Measurements from ENCODE around the gene EGR1. TPM values are rescaled to one million over a fixed set of nuclear protein-coding genes. Genes with fewer than 3 reads are reported as not detected.

EGR1 gene
- total RNA-seq, 1 experiment from 2014 or later = 173 TPM

DNA sequence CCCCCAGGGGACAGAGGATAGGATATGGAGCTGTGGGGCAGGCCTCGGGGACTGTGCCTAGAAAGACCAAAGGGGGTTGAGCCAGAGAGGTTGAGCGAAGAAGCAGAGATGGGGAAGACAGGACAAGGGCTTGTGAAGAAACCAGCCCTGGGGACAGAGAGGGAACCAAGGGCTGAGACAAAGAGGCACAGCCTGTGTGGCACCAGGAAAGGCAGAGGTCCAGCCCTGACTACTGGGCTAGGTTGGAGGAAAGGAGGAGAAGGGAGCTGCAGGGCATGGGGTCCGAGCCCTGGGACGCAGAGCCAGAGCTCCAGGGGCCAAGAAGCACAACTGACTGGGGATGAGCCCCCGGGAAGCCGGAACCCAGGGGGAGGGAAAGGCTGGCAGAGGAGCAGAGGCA lies 17.2 kb upstream of the EGR1 start:
- BruUV-seq (replicated peaks) = no TSS peak
- no peak overlapping the region for H3K27ac ChIP-seq (ENCODE audit: low read depth, low read length)
- H3K4me3 ChIP-seq (replicated peaks in 1 of 2; ENCODE audit: low read depth in 1 of 2, low read length in 2 of 2) = no peak overlapping the region
- H3K27me3 ChIP-seq (ENCODE audit: insufficient read depth, low read length) = no peaks in the 10 kb centered on the region
- no peaks in the 10 kb centered on the region for H3K36me3 ChIP-seq (ENCODE audit: control insufficient read depth in 1 of 2, insufficient read depth in 2 of 2, low read length in 2 of 2)
- H4K20me1 ChIP-seq (ENCODE audit: insufficient read depth) = no peaks in the 10 kb centered on the region
- H3K9ac ChIP-seq (ENCODE audit: low read length) = no peak overlapping the region
- intact Hi-C loops (cut with micrococcal nuclease) = no loop called here
- no peaks in the 10 kb centered on the region for H3K9me2 ChIP-seq (ENCODE audit: insufficient read depth)
- H3K4me2 ChIP-seq (ENCODE audit: low read length) = no peak overlapping the region
- no peaks in the 10 kb centered on the region for H3K79me2 ChIP-seq (ENCODE audit: insufficient read depth, low read length)
- ChIA-PET POLR2A (no interaction called here), CTCF (interaction anchor here (3.2 to 4.4 kb wide), 2 partner anchors 17 to 55 kb away, joined by 11 to 51 read pairs; partner anchors contain the start of gene EGR1), RAD21 (ENCODE audit: low non-redundant PET in 1 of 2, low total read pairs in 2 of 2, uncharacterized antibody in 2 of 2, unreplicated experiment in 2 of 2) (no interaction called here)
- DNase-seq (ENCODE audit: low read depth, low spot score) (no peak), ATAC-seq (no peak)
- H3K4me1 ChIP-seq (ENCODE audit: control insufficient read depth in 1 of 2, insufficient read depth in 2 of 2, low read length in 2 of 2) = peaks cover 10 to 17% of the 10 kb centered on the region in 2 experiments
- TF ChIP-seq, protein P1, sequence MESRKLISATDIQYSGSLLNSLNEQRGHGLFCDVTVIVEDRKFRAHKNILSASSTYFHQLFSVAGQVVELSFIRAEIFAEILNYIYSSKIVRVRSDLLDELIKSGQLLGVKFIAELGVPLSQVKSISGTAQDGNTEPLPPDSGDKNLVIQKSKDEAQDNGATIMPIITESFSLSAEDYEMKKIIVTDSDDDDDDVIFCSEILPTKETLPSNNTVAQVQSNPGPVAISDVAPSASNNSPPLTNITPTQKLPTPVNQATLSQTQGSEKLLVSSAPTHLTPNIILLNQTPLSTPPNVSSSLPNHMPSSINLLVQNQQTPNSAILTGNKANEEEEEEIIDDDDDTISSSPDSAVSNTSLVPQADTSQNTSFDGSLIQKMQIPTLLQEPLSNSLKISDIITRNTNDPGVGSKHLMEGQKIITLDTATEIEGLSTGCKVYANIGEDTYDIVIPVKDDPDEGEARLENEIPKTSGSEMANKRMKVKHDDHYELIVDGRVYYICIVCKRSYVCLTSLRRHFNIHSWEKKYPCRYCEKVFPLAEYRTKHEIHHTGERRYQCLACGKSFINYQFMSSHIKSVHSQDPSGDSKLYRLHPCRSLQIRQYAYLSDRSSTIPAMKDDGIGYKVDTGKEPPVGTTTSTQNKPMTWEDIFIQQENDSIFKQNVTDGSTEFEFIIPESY (IDR thresholded peaks at IDR 0.05; ENCODE audit: extremely low read depth, insufficient replicate concordance, low read length) = no peak
- TF ChIP-seq JUND (IDR thresholded peaks at IDR 0.05) = no peak
- TF ChIP-seq, protein P2, sequence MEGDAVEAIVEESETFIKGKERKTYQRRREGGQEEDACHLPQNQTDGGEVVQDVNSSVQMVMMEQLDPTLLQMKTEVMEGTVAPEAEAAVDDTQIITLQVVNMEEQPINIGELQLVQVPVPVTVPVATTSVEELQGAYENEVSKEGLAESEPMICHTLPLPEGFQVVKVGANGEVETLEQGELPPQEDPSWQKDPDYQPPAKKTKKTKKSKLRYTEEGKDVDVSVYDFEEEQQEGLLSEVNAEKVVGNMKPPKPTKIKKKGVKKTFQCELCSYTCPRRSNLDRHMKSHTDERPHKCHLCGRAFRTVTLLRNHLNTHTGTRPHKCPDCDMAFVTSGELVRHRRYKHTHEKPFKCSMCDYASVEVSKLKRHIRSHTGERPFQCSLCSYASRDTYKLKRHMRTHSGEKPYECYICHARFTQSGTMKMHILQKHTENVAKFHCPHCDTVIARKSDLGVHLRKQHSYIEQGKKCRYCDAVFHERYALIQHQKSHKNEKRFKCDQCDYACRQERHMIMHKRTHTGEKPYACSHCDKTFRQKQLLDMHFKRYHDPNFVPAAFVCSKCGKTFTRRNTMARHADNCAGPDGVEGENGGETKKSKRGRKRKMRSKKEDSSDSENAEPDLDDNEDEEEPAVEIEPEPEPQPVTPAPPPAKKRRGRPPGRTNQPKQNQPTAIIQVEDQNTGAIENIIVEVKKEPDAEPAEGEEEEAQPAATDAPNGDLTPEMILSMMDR (IDR thresholded peaks at IDR 0.05 in 2 of 3, conservative IDR thresholded peaks at IDR 0.05 in 1 of 3; ENCODE audit: borderline replicate concordance in 1 of 3, insufficient read depth in 1 of 3, low read depth in 2 of 3, low read length in 2 of 3) = no peak
- TF ChIP-seq FOSL1 (IDR thresholded peaks at IDR 0.05; ENCODE audit: low read depth) = no peak
- TF ChIP-seq SRF (IDR thresholded peaks at IDR 0.05; ENCODE audit: low read depth) = no peak
- no peak for TF ChIP-seq POLR2AphosphoS5 (IDR thresholded peaks at IDR 0.05; ENCODE audit: low read depth, low read length)
- TF ChIP-seq EZH2phosphoT487 (IDR thresholded peaks at IDR 0.05; ENCODE audit: borderline replicate concordance) = no peak
- no peak for TF ChIP-seq POLR2A (IDR thresholded peaks at IDR 0.05; ENCODE audit: borderline replicate concordance, extremely low read depth, insufficient read depth, insufficient read length)
- no peak for TF ChIP-seq ZFX (IDR thresholded peaks at IDR 0.05)
- TF ChIP-seq, protein P3, sequence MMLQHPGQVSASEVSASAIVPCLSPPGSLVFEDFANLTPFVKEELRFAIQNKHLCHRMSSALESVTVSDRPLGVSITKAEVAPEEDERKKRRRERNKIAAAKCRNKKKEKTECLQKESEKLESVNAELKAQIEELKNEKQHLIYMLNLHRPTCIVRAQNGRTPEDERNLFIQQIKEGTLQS (IDR thresholded peaks at IDR 0.05) = no peak
- TF ChIP-seq ZNF274 (IDR thresholded peaks at IDR 0.05; ENCODE audit: low read depth, low read length) = no peak
- TF ChIP-seq CBX3 (IDR thresholded peaks at IDR 0.05; ENCODE audit: low read depth) = no peak
- TF ChIP-seq, protein P4, sequence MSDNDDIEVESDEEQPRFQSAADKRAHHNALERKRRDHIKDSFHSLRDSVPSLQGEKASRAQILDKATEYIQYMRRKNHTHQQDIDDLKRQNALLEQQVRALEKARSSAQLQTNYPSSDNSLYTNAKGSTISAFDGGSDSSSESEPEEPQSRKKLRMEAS (IDR thresholded peaks at IDR 0.05) = no peak
- TF ChIP-seq EGR1 (IDR thresholded peaks at IDR 0.05; ENCODE audit: low read depth) = no peak
- H3K9me3 ChIP-seq (ENCODE audit: control insufficient read depth in 1 of 2, insufficient read depth in 1 of 2, low read depth in 1 of 2, low read length in 2 of 2) = no peaks in the 10 kb centered on the region
- no peak overlapping the region for H2AFZ ChIP-seq (ENCODE audit: low read depth, low read length, poor library complexity, severe bottlenecking)
